ENCODE data around the gene ZCCHC17.

ZCCHC17 gene

DNA sequence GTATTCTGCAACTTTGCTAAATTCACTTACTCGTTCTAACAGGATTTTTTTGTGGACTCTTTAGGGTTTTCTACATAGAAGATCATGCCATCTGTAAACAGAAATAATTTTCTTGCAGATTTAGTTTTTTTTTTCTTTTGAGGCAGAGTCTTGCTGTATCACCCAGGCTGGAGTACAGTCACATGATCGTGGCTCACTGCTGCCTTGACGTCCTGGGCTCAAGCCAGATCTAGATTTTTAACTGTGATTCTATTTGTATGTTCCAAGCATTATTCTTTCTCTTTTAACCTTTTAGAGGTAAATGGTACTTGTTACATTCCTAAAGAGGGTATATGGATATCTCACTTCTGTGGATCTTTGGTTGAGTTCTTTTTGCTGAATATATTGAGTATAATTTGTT, 57.5 kb downstream of the ZCCHC17 start:
- Histone ChIP-seq H3K79me1 (replicated peaks; ENCODE audit: low read length, poor library complexity, severe bottlenecking) (peaks cover 11% of the 10 kb centered on the region), H3K9ac (ENCODE audit: low read length) (peak overlapping the region; percentile 79), H3K4ac (ENCODE audit: low read depth in 1 of 2, low read length in 2 of 2) (no peak overlapping the region), H3K27ac (ENCODE audit: low read length, poor library complexity, severe bottlenecking) (no peak overlapping the region), H3K27me3 (ENCODE audit: control insufficient read depth in 1 of 2, insufficient read depth in 1 of 2, low read length in 2 of 2) (no peaks in the 10 kb centered on the region), H2AFZ (ENCODE audit: low read depth, low read length) (no peak overlapping the region), H3K14ac (ENCODE audit: low read length in 2 of 2) (no peak overlapping the region), H4K91ac (ENCODE audit: low read length) (no peak overlapping the region), H3K36me3 (ENCODE audit: control insufficient read depth in 1 of 2, insufficient read depth in 2 of 2, low read depth in 1 of 2, low read length in 2 of 2) (peaks cover 11 to 69% of the 10 kb centered on the region in 2 experiments), H3K23ac (ENCODE audit: low read length in 2 of 2) (no peak overlapping the region), H3K4me1 (ENCODE audit: control insufficient read depth, insufficient read depth, low read depth, low read length) (no peaks in the 10 kb centered on the region), H3K4me2 (ENCODE audit: low read length, poor library complexity, severe bottlenecking) (no peak overlapping the region), H2BK12ac (ENCODE audit: low read length in 2 of 2) (no peak overlapping the region), H2BK120ac (ENCODE audit: low read depth, low read length) (no peak overlapping the region), H3K18ac (ENCODE audit: low read depth in 1 of 2, low read length in 2 of 2) (no peak overlapping the region), H2BK5ac (ENCODE audit: low read depth, low read length, poor library complexity, severe bottlenecking) (no peak overlapping the region), H2AK5ac (ENCODE audit: low read length, severe bottlenecking) (no peak overlapping the region), H2BK15ac (ENCODE audit: low read depth, poor library complexity, severe bottlenecking) (no peak overlapping the region), H4K8ac (ENCODE audit: low read length) (no peak overlapping the region), H3K9me3 (ENCODE audit: control insufficient read depth, low read length) (no peaks in the 10 kb centered on the region), H3K4me3 (ENCODE audit: insufficient read depth in 1 of 2, low read depth in 1 of 2, low read length in 2 of 2) (no peak overlapping the region)
- no peak for DNase-seq
- 100% methylated on average over 1 of the region's 3 CpGs for WGBS

DNA sequence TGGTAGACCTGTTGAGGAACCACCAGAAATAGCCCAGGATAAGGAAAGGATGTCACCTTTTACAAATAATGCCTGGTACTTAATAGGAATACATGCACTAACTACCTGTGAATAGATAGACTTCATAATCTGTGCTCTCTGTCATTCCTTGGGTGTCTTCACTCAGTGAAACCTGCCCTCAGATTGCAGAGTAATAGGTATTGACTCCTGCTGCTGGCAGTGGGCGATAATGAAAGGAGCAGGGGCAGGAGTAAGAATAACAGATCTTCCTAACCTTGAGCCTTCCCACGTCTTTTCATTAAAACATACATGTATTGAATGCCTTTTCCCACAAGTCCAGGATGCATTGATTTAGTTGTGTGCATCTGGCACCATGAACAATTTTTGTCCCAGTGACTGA, 59.6 kb downstream of the ZCCHC17 start:
- H4K91ac ChIP-seq (ENCODE audit: low read length): no peak overlapping the region
- H3K9ac ChIP-seq (ENCODE audit: low read length): no peak overlapping the region
- DNase-seq: no peak
- H3K4ac ChIP-seq (ENCODE audit: low read depth in 1 of 2, low read length in 2 of 2): no peak overlapping the region
- H3K23ac ChIP-seq (ENCODE audit: low read length in 2 of 2): no peak overlapping the region
- no peaks in the 10 kb centered on the region for H3K27me3 ChIP-seq (ENCODE audit: control insufficient read depth in 1 of 2, insufficient read depth in 1 of 2, low read length in 2 of 2)
- H3K4me3 ChIP-seq (ENCODE audit: insufficient read depth in 1 of 2, low read depth in 1 of 2, low read length in 2 of 2): no peak overlapping the region
- peaks cover 14% of the 10 kb centered on the region for H3K79me1 ChIP-seq (replicated peaks; ENCODE audit: low read length, poor library complexity, severe bottlenecking)
- H3K9me3 ChIP-seq (ENCODE audit: control insufficient read depth, low read length): no peaks in the 10 kb centered on the region
- no peak overlapping the region for H4K8ac ChIP-seq (ENCODE audit: low read length)
- no peaks in the 10 kb centered on the region for H3K4me1 ChIP-seq (ENCODE audit: control insufficient read depth, insufficient read depth, low read depth, low read length)
- H2BK15ac ChIP-seq (ENCODE audit: low read depth, poor library complexity, severe bottlenecking): no peak overlapping the region
- no peak overlapping the region for H2AK5ac ChIP-seq (ENCODE audit: low read length, severe bottlenecking)
- peaks cover 17 to 62% of the 10 kb centered on the region in 2 experiments for H3K36me3 ChIP-seq (ENCODE audit: control insufficient read depth in 1 of 2, insufficient read depth in 2 of 2, low read depth in 1 of 2, low read length in 2 of 2)
- 100% methylated on average over 1 of the region's 2 CpGs for WGBS
- H2BK12ac ChIP-seq (ENCODE audit: low read length in 2 of 2): no peak overlapping the region
- no peak overlapping the region for H3K4me2 ChIP-seq (ENCODE audit: low read length, poor library complexity, severe bottlenecking)
- H2AFZ ChIP-seq (ENCODE audit: low read depth, low read length): no peak overlapping the region
- H3K18ac ChIP-seq (ENCODE audit: low read depth in 1 of 2, low read length in 2 of 2): no peak overlapping the region
- no peak overlapping the region for H3K27ac ChIP-seq (ENCODE audit: low read length, poor library complexity, severe bottlenecking)
- H2BK5ac ChIP-seq (ENCODE audit: low read depth, low read length, poor library complexity, severe bottlenecking): no peak overlapping the region
- no peak overlapping the region for H2BK120ac ChIP-seq (ENCODE audit: low read depth, low read length)
- no peak overlapping the region for H3K14ac ChIP-seq (ENCODE audit: low read length in 2 of 2)

DNA sequence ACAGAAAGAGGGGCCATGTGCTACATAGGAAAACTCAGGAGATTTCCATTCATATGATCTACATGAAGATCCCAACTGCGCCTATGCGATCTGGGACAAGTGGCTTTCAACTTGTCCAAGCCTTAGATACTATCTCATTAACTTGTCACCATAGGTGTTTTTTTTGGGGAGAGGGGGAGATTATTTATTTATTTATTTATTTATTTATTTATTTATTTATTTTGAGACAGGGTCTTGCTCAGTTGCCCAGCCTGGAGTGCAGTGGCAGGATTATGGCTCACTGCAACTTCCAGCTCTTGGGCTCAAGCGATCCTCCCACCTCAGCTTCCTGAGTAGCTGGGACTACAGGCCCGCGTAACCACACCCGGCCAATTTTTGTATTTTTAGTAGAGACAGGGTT, 64.8 kb downstream of the ZCCHC17 start:
- no peaks in the 10 kb centered on the region for H3K27me3 ChIP-seq (ENCODE audit: control insufficient read depth in 1 of 2, insufficient read depth in 1 of 2, low read length in 2 of 2)
- H2BK15ac ChIP-seq (ENCODE audit: low read depth, poor library complexity, severe bottlenecking): no peak overlapping the region
- H3K27ac ChIP-seq (ENCODE audit: low read length, poor library complexity, severe bottlenecking): no peak overlapping the region
- no peak overlapping the region for H3K4me2 ChIP-seq (ENCODE audit: low read length, poor library complexity, severe bottlenecking)
- H3K9ac ChIP-seq (ENCODE audit: low read length): no peak overlapping the region
- DNase-seq: no peak
- over 99% methylated on average over 6 of the region's 6 CpGs for WGBS
- no peak overlapping the region for H2AFZ ChIP-seq (ENCODE audit: low read depth, low read length)
- H4K8ac ChIP-seq (ENCODE audit: low read length): no peak overlapping the region
- no peak overlapping the region for H3K14ac ChIP-seq (ENCODE audit: low read length in 2 of 2)
- H3K23ac ChIP-seq (ENCODE audit: low read length in 2 of 2): no peak overlapping the region
- peaks cover 24 to 68% of the 10 kb centered on the region in 2 experiments for H3K36me3 ChIP-seq (ENCODE audit: control insufficient read depth in 1 of 2, insufficient read depth in 2 of 2, low read depth in 1 of 2, low read length in 2 of 2)
- H2BK5ac ChIP-seq (ENCODE audit: low read depth, low read length, poor library complexity, severe bottlenecking): no peak overlapping the region
- H2BK120ac ChIP-seq (ENCODE audit: low read depth, low read length): no peak overlapping the region
- H2BK12ac ChIP-seq (ENCODE audit: low read length in 2 of 2): no peak overlapping the region
- no peak overlapping the region for H3K4me3 ChIP-seq (ENCODE audit: insufficient read depth in 1 of 2, low read depth in 1 of 2, low read length in 2 of 2)
- H3K18ac ChIP-seq (ENCODE audit: low read depth in 1 of 2, low read length in 2 of 2): no peak overlapping the region
- H3K4ac ChIP-seq (ENCODE audit: low read depth in 1 of 2, low read length in 2 of 2): no peak overlapping the region
- no peak overlapping the region for H4K91ac ChIP-seq (ENCODE audit: low read length)
- H2AK5ac ChIP-seq (ENCODE audit: low read length, severe bottlenecking): no peak overlapping the region
- peaks cover 10% of the 10 kb centered on the region for H3K4me1 ChIP-seq (ENCODE audit: control insufficient read depth, insufficient read depth, low read depth, low read length)
- peaks cover 6% of the 10 kb centered on the region for H3K79me1 ChIP-seq (replicated peaks; ENCODE audit: low read length, poor library complexity, severe bottlenecking)
- H3K9me3 ChIP-seq (ENCODE audit: control insufficient read depth, low read length): no peaks in the 10 kb centered on the region

DNA sequence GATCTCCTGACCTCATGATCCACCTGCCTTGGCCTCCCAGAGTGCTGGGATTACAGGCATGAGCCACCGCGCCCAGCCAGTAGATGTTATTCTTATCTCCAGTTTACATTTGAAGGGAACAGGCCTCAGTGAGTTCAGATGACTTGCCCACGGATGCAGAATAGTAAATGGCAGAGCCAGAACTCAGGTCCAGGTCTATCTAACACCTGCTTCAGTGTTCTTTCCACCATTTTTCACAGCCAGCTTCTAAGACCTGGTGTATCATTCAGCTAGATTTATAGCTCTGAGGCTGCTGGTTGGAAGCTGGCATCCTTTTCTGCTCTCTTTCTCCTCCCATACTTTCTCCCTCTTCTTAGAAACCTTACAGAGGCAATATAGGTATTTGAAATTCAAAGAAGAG, 65.2 kb downstream of the ZCCHC17 start:
- Histone ChIP-seq H3K4me3 (ENCODE audit: insufficient read depth in 1 of 2, low read depth in 1 of 2, low read length in 2 of 2) (no peak overlapping the region), H3K79me1 (replicated peaks; ENCODE audit: low read length, poor library complexity, severe bottlenecking) (peaks cover 6% of the 10 kb centered on the region), H3K36me3 (ENCODE audit: control insufficient read depth in 1 of 2, insufficient read depth in 2 of 2, low read depth in 1 of 2, low read length in 2 of 2) (peaks cover 26 to 68% of the 10 kb centered on the region in 2 experiments), H4K91ac (ENCODE audit: low read length) (no peak overlapping the region), H3K9ac (ENCODE audit: low read length) (no peak overlapping the region), H3K9me3 (ENCODE audit: control insufficient read depth, low read length) (no peaks in the 10 kb centered on the region), H3K18ac (ENCODE audit: low read depth in 1 of 2, low read length in 2 of 2) (no peak overlapping the region), H3K23ac (ENCODE audit: low read length in 2 of 2) (no peak overlapping the region), H2BK5ac (ENCODE audit: low read depth, low read length, poor library complexity, severe bottlenecking) (no peak overlapping the region), H3K27ac (ENCODE audit: low read length, poor library complexity, severe bottlenecking) (no peak overlapping the region), H3K4ac (ENCODE audit: low read depth in 1 of 2, low read length in 2 of 2) (no peak overlapping the region), H2BK12ac (ENCODE audit: low read length in 2 of 2) (no peak overlapping the region), H3K4me1 (ENCODE audit: control insufficient read depth, insufficient read depth, low read depth, low read length) (peaks cover 10% of the 10 kb centered on the region), H4K8ac (ENCODE audit: low read length) (no peak overlapping the region), H2AFZ (ENCODE audit: low read depth, low read length) (no peak overlapping the region), H2BK120ac (ENCODE audit: low read depth, low read length) (no peak overlapping the region), H2BK15ac (ENCODE audit: low read depth, poor library complexity, severe bottlenecking) (no peak overlapping the region), H3K4me2 (ENCODE audit: low read length, poor library complexity, severe bottlenecking) (no peak overlapping the region), H3K27me3 (ENCODE audit: control insufficient read depth in 1 of 2, insufficient read depth in 1 of 2, low read length in 2 of 2) (no peaks in the 10 kb centered on the region), H2AK5ac (ENCODE audit: low read length, severe bottlenecking) (no peak overlapping the region), H3K14ac (ENCODE audit: low read length in 2 of 2) (no peak overlapping the region)
- 98% methylated on average over 3 of the region's 3 CpGs for WGBS
- DNase-seq: no peak

All from mesenchymal stem cell (in vitro differentiated cells and primary cell).